Prostate gland (tissue), 2 donors: ENCODE measurements around the gene CCDC18. TPM values are rescaled to one million over a fixed set of nuclear protein-coding genes. Genes with fewer than 3 reads are reported as not detected.
"Not testable (repeated sequence)": the region's sequence is repeated elsewhere in the genome, so short reads cannot be mapped to it uniquely, and the experiment has no call there.

Experiments used
- DNase-seq: peaks from one replicate; pipeline ENCODE4 v3.0.0-alpha.2; 2019; ENCODE audit warnings: low spot score
- H3K27ac ChIP-seq, 2 donors: fragments of 200-600 bp; sonication (generic); 2 replicates each; pipeline ENCODE4 v1.5.1; 2017 to 2019
- H3K27me3 ChIP-seq: fragments of 200-600 bp; sonication (generic); replicated peaks from 2 replicates; pipeline ENCODE4 v1.5.1; 2019; ENCODE audit not compliant: insufficient read depth
- H3K36me3 ChIP-seq, 2 donors: fragments of 200-600 bp; sonication (generic); 1 replicate in 1 of 2; 2 replicates in 1 of 2; pipeline versions ENCODE4 v1.5.1 to v1.8.1; 2017 to 2019
- H3K4me1 ChIP-seq: fragments of 200-600 bp; sonication (generic); replicated peaks from 2 replicates; pipeline ENCODE4 v1.5.1; 2019
- H3K4me3 ChIP-seq, 2 donors: fragments of 200-600 bp; sonication (generic); 2 replicates each; pipeline ENCODE4 v1.5.1; 2017 to 2019
- H3K9me3 ChIP-seq: fragments of 200-600 bp; sonication (generic); 2 replicates; pipeline ENCODE4 v1.5.1; 2017
- CTCF ChIP-seq, 4 experiments: fragments of 200-600 bp in 2 of 4; fragments of 450-650 bp in 2 of 4; sonication (generic) in 2 of 4; IDR thresholded peaks; 1 replicate in 3 of 4; 2 replicates in 1 of 4; pipeline ENCODE4 v1.5.1; 2016 to 2019; ENCODE audit warnings: antibody characterized with exemption in 4 of 4, mild to moderate bottlenecking in 2 of 4, moderate library complexity in 2 of 4
- POLR2A ChIP-seq: fragments of 450-650 bp; IDR thresholded peaks from one replicate; pipeline ENCODE4 v1.6.1; 2016; ENCODE audit warnings: antibody characterized with exemption, mild to moderate bottlenecking
- POLR2AphosphoS5 ChIP-seq: sonication (generic); formaldehyde crosslinking; IDR thresholded peaks from one replicate; pipeline ENCODE4 v1.6.1; 2017; ENCODE audit warnings: antibody characterized with exemption
- WGBS: methylation state at CpG from one replicate; pipeline ENCODE4 v1.1.5; 2018; 5-methylcytosine and 5-hydroxymethylcytosine counted together
- intact Hi-C: fragments of 100-400 bp; cut with DNase I; formaldehyde crosslinking; loops from one replicate; pipeline ENCODE4 v1.14.2; 2022
- total RNA-seq, 2 donors: library from RNA; depleted of rRNA; stranded (reverse); fragments of >200 nt; gene quantifications; one replicate each; pipeline ENCODE4 v1.1.0, GENCODE V29; 2016

CCDC18 gene
- total RNA-seq, 2 donors from 2014 or later, result 12.0 to 12.7 TPM

GRCh38 chr1:93253516-93253915 lies 73.0 kb downstream of the CCDC18 start:
- intact Hi-C loops, result no loop called here
- no peaks in the 10 kb centered on the region for H3K27me3 ChIP-seq
- H3K4me1 ChIP-seq, result no peaks in the 10 kb centered on the region
- TF ChIP-seq POLR2AphosphoS5 (no peak), CTCF (IDR thresholded peaks at IDR 0.05) (no peak), POLR2A (no peak)
- H3K36me3 ChIP-seq, result no peaks in the 10 kb centered on the region
- 76% methylated on average over 3 of the region's 3 CpGs for WGBS
- no peaks in the 10 kb centered on the region for H3K9me3 ChIP-seq
- no peak overlapping the region for H3K4me3 ChIP-seq
- no peak for DNase-seq
- no peak overlapping the region for H3K27ac ChIP-seq

DNA sequence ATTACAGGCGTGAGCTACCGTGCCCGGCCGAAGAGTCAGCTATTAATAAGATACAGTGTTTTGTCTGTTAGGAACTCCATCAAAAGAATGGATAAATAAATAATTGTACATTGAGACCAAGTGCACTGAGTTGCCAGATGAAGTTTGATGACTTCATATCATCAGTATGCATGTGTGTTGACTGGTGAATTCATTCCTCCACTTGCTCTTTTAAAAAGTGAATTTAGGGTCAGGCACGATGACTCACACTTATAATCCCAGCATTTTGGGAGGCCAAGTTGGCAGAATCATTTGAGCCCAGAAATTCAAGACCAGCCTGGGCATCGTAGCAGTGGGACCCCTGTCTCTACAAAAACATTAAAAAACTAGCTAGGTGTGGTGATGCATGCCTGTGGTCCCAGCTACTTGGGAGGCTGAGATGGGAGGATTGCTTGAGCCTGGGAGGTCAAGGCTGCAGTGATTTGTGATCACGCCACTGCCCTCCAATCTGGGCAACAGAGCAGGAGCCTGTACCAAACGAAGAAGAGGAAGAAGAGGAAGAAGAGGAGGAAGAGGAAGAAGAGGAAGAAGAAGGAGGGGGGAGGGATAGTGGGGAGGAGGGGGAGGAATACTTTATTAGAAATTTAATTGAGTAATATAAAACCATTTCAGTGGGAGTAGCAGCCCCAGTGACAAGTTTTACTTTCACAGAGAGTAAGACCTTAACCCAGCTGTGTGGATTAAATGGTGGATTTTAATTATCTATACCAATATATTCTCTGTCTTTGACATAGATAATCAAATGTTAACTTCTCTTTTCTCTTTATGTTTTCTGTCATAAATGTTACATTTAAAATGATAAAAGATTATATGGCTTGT lies 74.9 kb downstream of the CCDC18 start:
- Histone ChIP-seq H3K4me1 (no peaks in the 10 kb centered on the region), H3K9me3 (no peaks in the 10 kb centered on the region), H3K27ac (no peak overlapping the region), H3K36me3 (no peaks in the 10 kb centered on the region), H3K4me3 (no peak overlapping the region), H3K27me3 (no peaks in the 10 kb centered on the region)
- WGBS, result 94% methylated on average over 8 of the region's 8 CpGs
- DNase-seq, result no peak
- intact Hi-C loops, result no loop called here
- TF ChIP-seq POLR2AphosphoS5, result no peak
- TF ChIP-seq CTCF (IDR thresholded peaks at IDR 0.05), result no peak
- no peak for TF ChIP-seq POLR2A

DNA sequence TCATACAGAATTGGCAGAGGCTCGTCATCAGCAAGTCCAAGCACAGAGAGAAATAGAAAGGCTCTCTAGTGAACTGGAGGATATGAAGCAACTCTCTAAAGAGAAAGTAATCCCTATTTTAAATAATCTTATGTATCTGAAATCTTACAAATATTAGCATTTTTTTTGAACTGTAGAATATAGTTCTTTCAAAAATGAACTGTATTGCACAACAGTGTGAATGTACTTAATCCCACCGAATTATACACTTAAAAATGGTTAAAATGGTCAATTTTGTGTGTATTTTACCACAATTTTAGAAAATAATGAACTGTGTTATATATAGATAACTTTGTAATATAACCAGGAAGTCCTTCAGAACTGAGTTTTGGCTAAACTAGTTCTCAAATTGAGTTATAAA lies 75.9 kb downstream of the CCDC18 start:
- intact Hi-C loops, result no loop called here
- Histone ChIP-seq H3K4me1 (no peaks in the 10 kb centered on the region), H3K36me3 (no peaks in the 10 kb centered on the region), H3K27me3 (no peaks in the 10 kb centered on the region), H3K27ac (no peak overlapping the region), H3K4me3 (no peak overlapping the region), H3K9me3 (no peaks in the 10 kb centered on the region)
- 89% methylated on average over 2 of the region's 2 CpGs for WGBS
- DNase-seq, result no peak
- TF ChIP-seq CTCF (IDR thresholded peaks at IDR 0.05) (no peak), POLR2AphosphoS5 (no peak), POLR2A (no peak)

GRCh38 chr1:93257889-93258288 lies 77.4 kb downstream of the CCDC18 start:
- Histone ChIP-seq H3K27me3 (no peaks in the 10 kb centered on the region), H3K4me3 (no peak overlapping the region), H3K36me3 (no peaks in the 10 kb centered on the region), H3K27ac (no peak overlapping the region), H3K9me3 (no peaks in the 10 kb centered on the region), H3K4me1 (no peaks in the 10 kb centered on the region)
- TF ChIP-seq POLR2A, result no peak
- no peak for TF ChIP-seq CTCF (IDR thresholded peaks at IDR 0.05)
- DNase-seq, result no peak
- intact Hi-C loops, result no loop called here

- H3K27me3 ChIP-seq, H3K9me3 ChIP-seq, intact Hi-C loops, H3K36me3 ChIP-seq, H3K4me3 ChIP-seq, DNase-seq, H3K4me1 ChIP-seq, H3K27ac ChIP-seq: not testable (repeated sequence)
- 93% methylated on average over 3 of the region's 3 CpGs for WGBS
Observed at GRCh38 chr1:93260726-93261125, 80.2 kb downstream of the CCDC18 start.
